Activated CD4-positive, alpha-beta T cell treated with anti-CD3 and anti-CD28 coated beads, Interleukin-2, amount 10 ng/mL, durations not matched to agents 24 days and 14 days (primary cell): ENCODE results near the gene CD1E. TPM values are rescaled to one million over a fixed set of nuclear protein-coding genes. Genes with fewer than 3 reads are reported as not detected.

Experiments used
- DNase-seq: peaks from one replicate; pipeline ENCODE4 v3.0.0; 2022
- H3K27ac Mint-ChIP-seq: one replicate; pipeline ENCODE4 v1.8.0; 2022; ENCODE audit warnings: mild to moderate bottlenecking, mixed read lengths
- H3K27me3 Mint-ChIP-seq: one replicate; pipeline ENCODE4 v1.8.0; 2022; ENCODE audit warnings: mixed read lengths
- H3K36me3 Mint-ChIP-seq: one replicate; pipeline ENCODE4 v1.8.0; 2022; ENCODE audit warnings: low read depth, mild to moderate bottlenecking, mixed read lengths
- H3K4me1 Mint-ChIP-seq: one replicate; pipeline ENCODE4 v1.8.0; 2021; ENCODE audit warnings: mixed read lengths
- H3K4me3 Mint-ChIP-seq: one replicate; pipeline ENCODE4 v1.8.0; 2022; ENCODE audit warnings: mild to moderate bottlenecking, moderate library complexity, mixed read lengths
- H3K9me3 Mint-ChIP-seq: one replicate; pipeline ENCODE4 v1.8.0; 2021; ENCODE audit warnings: mixed read lengths
- intact Hi-C: fragments of 100-400 bp; cut with micrococcal nuclease; formaldehyde crosslinking; loops from one replicate; pipeline ENCODE4 v1.15.1; 2023
- total RNA-seq: library from RNA; stranded (reverse); gene quantifications from 2 replicates; pipeline ENCODE4 v1.2.3, GENCODE V29; 2022

Gene CD1E
- total RNA-seq, 1 donor from 2014 or later, result not detected

DNA sequence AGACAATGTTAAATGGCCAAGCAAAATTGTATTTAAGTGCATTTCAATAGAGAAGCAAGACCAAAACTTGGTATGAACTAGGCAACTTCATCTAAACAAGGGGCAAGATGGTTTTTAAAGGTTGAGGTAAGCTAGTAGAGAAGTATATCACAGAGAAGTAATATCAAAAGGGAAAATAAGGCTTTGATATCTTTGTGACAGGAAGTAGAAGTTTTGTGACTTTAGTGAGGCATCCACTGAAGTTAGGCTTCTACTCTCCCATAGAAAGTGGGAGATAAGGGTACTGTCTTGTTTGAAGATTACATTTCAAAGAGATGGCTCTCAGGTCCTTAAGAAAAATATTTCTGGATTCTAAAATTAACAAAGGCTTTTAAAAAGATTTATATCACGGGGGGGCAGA, 36.6 kb downstream of the CD1E start:
- intact Hi-C loops, result no loop called here
- DNase-seq, result no peak
- Mint-ChIP-seq H3K27me3 (peaks cover under 1% of the 10 kb centered on the region), H3K36me3 (no peaks in the 10 kb centered on the region), H3K27ac (no peak overlapping the region), H3K4me1 (no peaks in the 10 kb centered on the region), H3K4me3 (no peak overlapping the region), H3K9me3 (no peaks in the 10 kb centered on the region)

- no peak overlapping the region for H3K4me3 Mint-ChIP-seq
- H3K36me3 Mint-ChIP-seq, result no peaks in the 10 kb centered on the region
- intact Hi-C loops, result no loop called here
- H3K9me3 Mint-ChIP-seq, result no peaks in the 10 kb centered on the region
- H3K27me3 Mint-ChIP-seq, result peaks cover 5% of the 10 kb centered on the region
- no peak for DNase-seq
- no peaks in the 10 kb centered on the region for H3K4me1 Mint-ChIP-seq
- H3K27ac Mint-ChIP-seq, result no peak overlapping the region
Observed at GRCh38 chr1:158391099-158391498, 37.4 kb downstream of the CD1E start.

DNA sequence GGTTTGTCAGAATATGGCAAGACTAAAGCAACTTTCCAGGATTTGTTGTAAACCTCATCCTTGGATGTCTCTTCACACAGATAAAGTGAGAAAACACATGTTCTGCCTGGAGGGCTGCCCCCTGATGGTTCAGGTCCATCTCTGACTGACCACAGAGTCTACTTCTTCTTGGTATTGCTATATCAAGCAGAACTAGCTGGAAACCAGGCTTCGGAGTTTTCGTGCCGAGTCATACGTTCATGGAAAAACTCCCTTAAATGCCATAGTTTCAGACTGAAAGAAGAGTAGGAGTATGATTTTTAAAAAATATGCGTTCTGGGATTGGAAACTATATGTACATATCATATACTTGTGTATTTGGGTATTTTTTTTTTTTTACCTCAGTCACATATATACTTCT, 39.8 kb downstream of the CD1E start:
- H3K9me3 Mint-ChIP-seq, result no peaks in the 10 kb centered on the region
- no peaks in the 10 kb centered on the region for H3K36me3 Mint-ChIP-seq
- H3K27me3 Mint-ChIP-seq, result peaks cover 6% of the 10 kb centered on the region
- intact Hi-C loops, result no loop called here
- no peak for DNase-seq
- no peak overlapping the region for H3K27ac Mint-ChIP-seq
- no peak overlapping the region for H3K4me3 Mint-ChIP-seq
- H3K4me1 Mint-ChIP-seq, result no peaks in the 10 kb centered on the region

DNA sequence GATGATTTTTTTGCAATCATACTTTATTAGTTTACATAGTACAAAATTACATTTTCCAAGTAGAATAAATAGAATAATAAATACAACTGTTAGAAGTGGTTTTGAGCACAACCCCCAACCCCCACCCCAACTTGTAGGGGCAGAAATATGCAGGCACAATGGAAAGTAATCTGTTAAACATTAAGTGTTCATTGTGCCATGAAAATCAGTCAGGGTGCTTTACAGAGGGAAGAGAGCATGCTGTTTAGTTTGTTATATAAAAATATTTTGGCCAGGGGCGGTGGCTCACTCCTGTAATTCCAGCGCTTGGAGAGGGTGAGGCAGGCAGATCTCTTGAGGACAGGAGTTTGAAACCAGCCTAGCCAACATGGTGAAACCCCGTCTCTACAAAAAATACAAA, 43.0 kb downstream of the CD1E start:
- Mint-ChIP-seq H3K36me3 (no peaks in the 10 kb centered on the region), H3K4me3 (no peak overlapping the region), H3K9me3 (no peaks in the 10 kb centered on the region), H3K27me3 (peaks cover 23% of the 10 kb centered on the region), H3K27ac (no peak overlapping the region), H3K4me1 (peaks cover 3% of the 10 kb centered on the region)
- intact Hi-C loops, result no loop called here
- DNase-seq, result no peak

GRCh38 chr1:158398818-158399514, 45.3 kb downstream of the CD1E start, which contains the start of gene OR10T2:
OR10T2 (minus strand) TSS chr1:158399466; CDS start chr1:158399466, 0 bp downstream.
- Mint-ChIP-seq H3K36me3 (no peaks in the 10 kb centered on the region), H3K27ac (no peak within 1 kb of the TSS), H3K4me1 (peaks cover 3% of the 10 kb centered on the region), H3K4me3 (no peak within 1 kb of the TSS), H3K27me3 (peaks cover 26% of the 10 kb centered on the region), H3K9me3 (no peaks in the 10 kb centered on the region)
- DNase-seq, result no peak
- intact Hi-C loops, result no loop called here

- H3K4me1 Mint-ChIP-seq, result peaks cover 3% of the 10 kb centered on the region
- DNase-seq, result no peak
- no peaks in the 10 kb centered on the region for H3K9me3 Mint-ChIP-seq
- peaks cover 24% of the 10 kb centered on the region for H3K27me3 Mint-ChIP-seq
- no peak overlapping the region for H3K4me3 Mint-ChIP-seq
- intact Hi-C loops, result no loop called here
- no peaks in the 10 kb centered on the region for H3K36me3 Mint-ChIP-seq
- H3K27ac Mint-ChIP-seq, result no peak overlapping the region
Observed at GRCh38 chr1:158400871-158401270, 47.2 kb downstream of the CD1E start.

DNA sequence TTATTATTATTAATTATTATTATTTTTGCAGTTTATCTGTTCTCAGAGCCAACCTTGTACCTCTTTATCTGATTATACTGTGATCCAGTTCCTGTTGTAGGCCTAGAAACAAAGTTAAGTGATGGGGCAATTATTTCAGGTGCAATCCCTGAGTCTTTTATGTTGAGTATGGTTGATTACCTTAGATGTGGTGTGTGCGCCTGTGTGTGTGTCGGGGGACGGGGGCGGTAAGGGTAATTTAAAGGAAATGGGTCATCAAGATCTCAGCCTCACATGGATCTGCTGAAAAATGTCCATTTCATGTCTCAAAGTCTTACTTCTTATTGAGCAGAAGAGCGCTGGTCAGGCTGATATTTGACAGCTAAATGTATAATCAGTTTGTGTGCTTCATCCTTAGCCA, 53.4 kb downstream of the CD1E start:
- Mint-ChIP-seq H3K9me3 (no peaks in the 10 kb centered on the region), H3K27me3 (peaks cover 5% of the 10 kb centered on the region), H3K27ac (no peak overlapping the region), H3K4me3 (no peak overlapping the region), H3K36me3 (no peaks in the 10 kb centered on the region), H3K4me1 (no peaks in the 10 kb centered on the region)
- no peak for DNase-seq
- intact Hi-C loops, result no loop called here

Other genes starting within 250 kb of the CD1E start
- not detected in 2 replicates for gene CD1D, start 173.0 kb upstream of the CD1E start, total RNA-seq
- 0.12 and 0.21 TPM in 2 replicates for gene CD1A, start 99.5 kb upstream of the CD1E start, total RNA-seq
- gene CD1C, start 64.0 kb upstream of the CD1E start, total RNA-seq, result 0.45 and 0.65 TPM in 2 replicates
- not detected in 2 replicates for gene CD1B, start 22.4 kb upstream of the CD1E start, total RNA-seq
- gene OR10T2, start 45.6 kb downstream of the CD1E start, total RNA-seq, result not detected in 2 replicates
- not detected in 2 replicates for gene OR10K2, start 72.3 kb downstream of the CD1E start, total RNA-seq
- not detected in 2 replicates for gene OR10K1, start 107.9 kb downstream of the CD1E start, total RNA-seq
- gene OR10R2, start 118.3 kb downstream of the CD1E start, total RNA-seq, result not detected in 2 replicates
- not detected in 2 replicates for gene OR6Y1, start 200.5 kb downstream of the CD1E start, total RNA-seq
- gene OR6P1, start 216.7 kb downstream of the CD1E start, total RNA-seq, result not detected in 2 replicates
- gene OR10X1, start 226.0 kb downstream of the CD1E start, total RNA-seq, result not detected in 2 replicates